HepG2 (cell line): ENCODE data around the gene TOB1. TPM values are rescaled to one million over a fixed set of nuclear protein-coding genes. Genes with fewer than 3 reads are reported as not detected.

Source experiments
- CCDC6 ChIP-seq: sonication (generic); formaldehyde crosslinking; IDR thresholded peaks from 2 replicates; pipeline ENCODE4 v1.8.1; 2022; ENCODE audit warnings: mild to moderate bottlenecking, missing genetic modification reagents, moderate library complexity
- EED ChIP-seq: sonication (generic); formaldehyde crosslinking; IDR thresholded peaks from 2 replicates; pipeline ENCODE4 v1.5.0; 2020; ENCODE audit warnings: mild to moderate bottlenecking, missing genetic modification reagents
- HES4 ChIP-seq: sonication (generic); formaldehyde crosslinking; IDR thresholded peaks from 2 replicates; pipeline ENCODE4 v1.9.0; 2021; ENCODE audit warnings: mild to moderate bottlenecking, missing genetic modification reagents, borderline replicate concordance
- HMGA1 ChIP-seq: sonication (generic); formaldehyde crosslinking; conservative IDR thresholded peaks from 2 replicates; pipeline ENCODE4 v1.4.0; 2020; ENCODE audit warnings: missing genetic modification reagents
- KAT2B ChIP-seq: fragments of 150-350 bp; IDR thresholded peaks from 2 replicates; pipeline ENCODE4 v1.6.1; 2014; ENCODE audit warnings: low read depth, low read length, borderline replicate concordance
- KAT8 ChIP-seq: IDR thresholded peaks from 2 replicates; pipeline ENCODE4 v1.6.1; 2016; ENCODE audit warnings: missing genetic modification reagents, missing compliant biosample characterization
- MLLT10 ChIP-seq: sonication (generic); formaldehyde crosslinking; IDR thresholded peaks from 2 replicates; pipeline ENCODE4 v1.4.0; 2020; ENCODE audit warnings: missing genetic modification reagents
- MYNN ChIP-seq: sonication (generic); formaldehyde crosslinking; IDR thresholded peaks from 2 replicates; pipeline ENCODE4 v1.4.0; 2020; ENCODE audit warnings: mild to moderate bottlenecking, low read depth, missing genetic modification reagents
- PCBP2 ChIP-seq: fragments of 200-400 bp; formaldehyde crosslinking; optimal IDR thresholded peaks from 2 replicates; pipeline ENCODE3; 2018; ENCODE audit warnings: low read length, low read depth; ENCODE audit not compliant: poor library complexity, severe bottlenecking
- POGZ ChIP-seq: sonication (generic); formaldehyde crosslinking; IDR thresholded peaks from 2 replicates; pipeline ENCODE4 v1.4.0; 2020; ENCODE audit warnings: mild to moderate bottlenecking, missing genetic modification reagents
- SALL2 ChIP-seq: sonication (generic); formaldehyde crosslinking; IDR thresholded peaks from 2 replicates; pipeline ENCODE4 v1.8.1; 2023; ENCODE audit warnings: mild to moderate bottlenecking, missing genetic modification reagents, inconsistent platforms
- SCMH1 ChIP-seq: sonication (generic); formaldehyde crosslinking; IDR thresholded peaks from 2 replicates; pipeline ENCODE4 v1.9.0; 2021; ENCODE audit warnings: missing genetic modification reagents, mild to moderate bottlenecking, borderline replicate concordance
- SIX1 ChIP-seq: sonication (generic); formaldehyde crosslinking; IDR thresholded peaks from 2 replicates; pipeline ENCODE4 v1.4.0; 2020; ENCODE audit warnings: missing genetic modification reagents, borderline replicate concordance
- U2AF2 ChIP-seq: fragments of 200-400 bp; formaldehyde crosslinking; IDR thresholded peaks from 2 replicates; pipeline ENCODE4 v1.6.1; 2017; ENCODE audit warnings: low read depth, mild to moderate bottlenecking, low read length
- ZC3H4 ChIP-seq: sonication (generic); formaldehyde crosslinking; IDR thresholded peaks from 2 replicates; pipeline ENCODE4 v1.4.0; 2020; ENCODE audit warnings: missing genetic modification reagents, borderline replicate concordance
- ZFP82 ChIP-seq: sonication (generic); formaldehyde crosslinking; IDR thresholded peaks from 2 replicates; pipeline ENCODE4 v1.5.1; 2020; ENCODE audit warnings: mild to moderate bottlenecking, missing genetic modification reagents, borderline replicate concordance
- ZIK1 ChIP-seq: sonication (generic); formaldehyde crosslinking; IDR thresholded peaks from 2 replicates; pipeline ENCODE4 v1.5.0; 2020; ENCODE audit warnings: mild to moderate bottlenecking, low read depth, missing genetic modification reagents, borderline replicate concordance
- ZNF160 ChIP-seq: sonication (generic); formaldehyde crosslinking; IDR thresholded peaks from 2 replicates; pipeline ENCODE4 v1.8.0; 2022; ENCODE audit warnings: mild to moderate bottlenecking, inconsistent platforms, missing genetic modification reagents
- ZNF644 ChIP-seq: IDR thresholded peaks from 2 replicates; pipeline ENCODE4 v1.6.1; 2016; ENCODE audit warnings: low read depth
- ZNF737 ChIP-seq: sonication (generic); formaldehyde crosslinking; IDR thresholded peaks from 2 replicates; pipeline ENCODE4 v1.5.0; 2020; ENCODE audit warnings: missing genetic modification reagents, mild to moderate bottlenecking, borderline replicate concordance
- ZNF790 ChIP-seq: sonication (generic); formaldehyde crosslinking; IDR thresholded peaks from 2 replicates; pipeline ENCODE4 v1.8.0; 2022; ENCODE audit warnings: missing genetic modification reagents, mild to moderate bottlenecking, borderline replicate concordance
- polyA plus RNA-seq, 8 experiments: library from polyadenylated mRNA; depleted of rRNA in 3 of 8; stranded (reverse) in 7 of 8; unstranded in 1 of 8; fragments of >200 nt; fragmentation: Illumina TruSeq in 4 of 8; extraction: Trizol in 4 of 8; gene quantifications; 2 replicates each; pipeline versions ENCODE4 v1.2.1 to v1.2.3, GENCODE V29; 2011 to 2016; ENCODE audit warnings: low read depth in 4 of 8, missing spikeins in 1 of 8, mixed read lengths in 1 of 8; ENCODE audit not compliant: insufficient read depth in 1 of 8
- total RNA-seq, 5 experiments: library from RNA; depleted of rRNA; stranded (reverse); fragments of >200 nt; fragmentation: Illumina TruSeq; extraction: Trizol; gene quantifications; 2 replicates each; pipeline ENCODE4 v1.2.3, GENCODE V29; 2016; ENCODE audit warnings: low read depth in 1 of 5
- TF ChIP-seq, protein P1 (sequence below): sonication (generic); formaldehyde crosslinking; IDR thresholded peaks from 2 replicates; pipeline ENCODE4 v1.5.1; 2020; ENCODE audit warnings: missing genetic modification reagents, mild to moderate bottlenecking, borderline replicate concordance
- TF ChIP-seq, protein P2 (sequence below): sonication (generic); formaldehyde crosslinking; IDR thresholded peaks from 2 replicates; pipeline ENCODE4 v1.4.0; 2020; ENCODE audit warnings: mild to moderate bottlenecking, low read depth, missing genetic modification reagents
- TF ChIP-seq, protein P3 (sequence below): sonication (generic); formaldehyde crosslinking; IDR thresholded peaks from 2 replicates; pipeline ENCODE4 v1.4.0; 2020; ENCODE audit warnings: missing genetic modification reagents
- TF ChIP-seq, protein P4 (sequence below): sonication (generic); formaldehyde crosslinking; conservative IDR thresholded peaks from 2 replicates; pipeline ENCODE4 v1.8.0; 2022; ENCODE audit warnings: missing genetic modification reagents

The TOB1 gene
- total and polyA plus RNA-seq, 2 of the 13 experiments (the other 11 are each of a cell fraction or from before 2014, with no cell fraction given) = 21.9 to 57.7 TPM

DNA sequence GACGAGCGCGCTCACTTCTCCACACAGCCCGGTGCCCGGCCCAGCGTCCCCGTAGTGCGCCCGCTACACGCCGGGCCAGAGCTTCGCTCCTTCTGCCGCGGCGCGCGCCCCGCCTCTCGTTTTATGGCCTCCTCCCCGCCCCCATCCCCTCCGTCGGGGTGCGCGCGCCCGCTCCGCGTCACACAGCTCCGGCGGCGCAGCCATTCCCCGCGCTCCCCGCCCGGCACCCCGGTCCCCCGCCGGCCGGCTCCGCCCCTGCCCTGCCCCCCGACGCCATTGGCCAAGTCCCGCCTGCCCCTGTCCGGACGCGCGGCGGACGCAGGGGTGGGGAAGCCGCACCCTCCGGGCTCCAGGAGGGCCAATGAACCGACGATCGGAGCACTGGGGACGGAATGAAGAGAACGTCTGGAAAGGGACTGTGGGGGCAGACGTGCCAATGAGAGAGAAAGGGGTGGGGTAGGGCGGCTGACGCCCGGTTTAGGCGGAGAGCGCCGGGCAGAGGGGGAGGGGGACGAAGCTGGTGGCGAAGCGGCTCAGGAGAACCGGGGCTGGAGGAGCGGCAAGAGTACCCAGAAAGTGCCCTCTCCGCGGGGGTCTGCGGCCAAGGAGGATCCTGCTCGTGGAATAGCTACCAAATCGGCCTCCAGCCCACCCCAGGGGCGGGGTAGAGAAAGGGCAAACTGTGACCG is at the start of gene TOB1 (continued):
- peak; percentile 98; the same call in 1 of the 2 replicates for TF ChIP-seq ZNF790
- no peak; the same call in none of the 2 replicates for TF ChIP-seq KAT8 (CRISPR knock-in tag)
- TF ChIP-seq ZC3H4 (CRISPR knock-in tag) = peak; percentile 88; the same call in 1 of the 2 replicates
- TF ChIP-seq MYNN = 0 out of 2 replicates have a peak, but pooled peaks have one; percentile 64
- TF ChIP-seq HES4 (CRISPR knock-in tag) = peak; percentile 93
- TF ChIP-seq, protein P1, sequence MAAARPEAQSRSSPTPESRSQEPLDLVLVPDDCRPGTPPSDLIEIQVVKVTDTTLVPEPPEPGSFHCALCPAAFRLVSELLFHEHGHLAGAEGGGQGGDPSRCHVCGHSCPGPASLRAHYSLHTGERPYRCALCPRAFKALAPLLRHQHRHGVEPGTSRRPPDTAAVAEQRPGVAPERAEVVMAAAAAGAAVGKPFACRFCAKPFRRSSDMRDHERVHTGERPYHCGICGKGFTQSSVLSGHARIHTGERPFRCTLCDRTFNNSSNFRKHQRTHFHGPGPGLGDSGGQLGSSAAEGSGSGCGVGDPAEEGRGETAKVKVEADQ (CRISPR knock-in tag) = peak; percentile 66
- TF ChIP-seq, protein P2, sequence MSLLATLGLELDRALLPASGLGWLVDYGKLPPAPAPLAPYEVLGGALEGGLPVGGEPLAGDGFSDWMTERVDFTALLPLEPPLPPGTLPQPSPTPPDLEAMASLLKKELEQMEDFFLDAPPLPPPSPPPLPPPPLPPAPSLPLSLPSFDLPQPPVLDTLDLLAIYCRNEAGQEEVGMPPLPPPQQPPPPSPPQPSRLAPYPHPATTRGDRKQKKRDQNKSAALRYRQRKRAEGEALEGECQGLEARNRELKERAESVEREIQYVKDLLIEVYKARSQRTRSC (CRISPR knock-in tag) = no peak; the same call in none of the 2 replicates
- TF ChIP-seq U2AF2 = no peak
- no peak for TF ChIP-seq PCBP2
- TF ChIP-seq POGZ (CRISPR knock-in tag) = peak; percentile 62
- no peak for TF ChIP-seq KAT2B
- no peak; the same call in 1 of the 2 replicates for TF ChIP-seq SIX1 (CRISPR knock-in tag)
- TF ChIP-seq EED (CRISPR knock-in tag) = peak; percentile 94; the same call in 1 of the 2 replicates
- TF ChIP-seq ZIK1 = peak; percentile 59; the same call in 1 of the 2 replicates
- TF ChIP-seq, protein P3, sequence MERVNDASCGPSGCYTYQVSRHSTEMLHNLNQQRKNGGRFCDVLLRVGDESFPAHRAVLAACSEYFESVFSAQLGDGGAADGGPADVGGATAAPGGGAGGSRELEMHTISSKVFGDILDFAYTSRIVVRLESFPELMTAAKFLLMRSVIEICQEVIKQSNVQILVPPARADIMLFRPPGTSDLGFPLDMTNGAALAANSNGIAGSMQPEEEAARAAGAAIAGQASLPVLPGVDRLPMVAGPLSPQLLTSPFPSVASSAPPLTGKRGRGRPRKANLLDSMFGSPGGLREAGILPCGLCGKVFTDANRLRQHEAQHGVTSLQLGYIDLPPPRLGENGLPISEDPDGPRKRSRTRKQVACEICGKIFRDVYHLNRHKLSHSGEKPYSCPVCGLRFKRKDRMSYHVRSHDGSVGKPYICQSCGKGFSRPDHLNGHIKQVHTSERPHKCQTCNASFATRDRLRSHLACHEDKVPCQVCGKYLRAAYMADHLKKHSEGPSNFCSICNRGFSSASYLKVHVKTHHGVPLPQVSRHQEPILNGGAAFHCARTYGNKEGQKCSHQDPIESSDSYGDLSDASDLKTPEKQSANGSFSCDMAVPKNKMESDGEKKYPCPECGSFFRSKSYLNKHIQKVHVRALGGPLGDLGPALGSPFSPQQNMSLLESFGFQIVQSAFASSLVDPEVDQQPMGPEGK (CRISPR knock-in tag) = peak; percentile 73
- TF ChIP-seq MLLT10 (CRISPR knock-in tag) = no peak
- TF ChIP-seq HMGA1 = no peak
- 0 out of 2 replicates have a peak, but pooled peaks have one; percentile 77 for TF ChIP-seq ZNF737 (CRISPR knock-in tag)
- TF ChIP-seq, protein P4, sequence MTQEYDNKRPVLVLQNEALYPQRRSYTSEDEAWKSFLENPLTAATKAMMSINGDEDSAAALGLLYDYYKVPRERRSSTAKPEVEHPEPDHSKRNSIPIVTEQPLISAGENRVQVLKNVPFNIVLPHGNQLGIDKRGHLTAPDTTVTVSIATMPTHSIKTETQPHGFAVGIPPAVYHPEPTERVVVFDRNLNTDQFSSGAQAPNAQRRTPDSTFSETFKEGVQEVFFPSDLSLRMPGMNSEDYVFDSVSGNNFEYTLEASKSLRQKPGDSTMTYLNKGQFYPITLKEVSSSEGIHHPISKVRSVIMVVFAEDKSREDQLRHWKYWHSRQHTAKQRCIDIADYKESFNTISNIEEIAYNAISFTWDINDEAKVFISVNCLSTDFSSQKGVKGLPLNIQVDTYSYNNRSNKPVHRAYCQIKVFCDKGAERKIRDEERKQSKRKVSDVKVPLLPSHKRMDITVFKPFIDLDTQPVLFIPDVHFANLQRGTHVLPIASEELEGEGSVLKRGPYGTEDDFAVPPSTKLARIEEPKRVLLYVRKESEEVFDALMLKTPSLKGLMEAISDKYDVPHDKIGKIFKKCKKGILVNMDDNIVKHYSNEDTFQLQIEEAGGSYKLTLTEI = no peak
- peak; percentile 98 for TF ChIP-seq CCDC6 (CRISPR knock-in tag)
- TF ChIP-seq ZNF644 (CRISPR knock-in tag) = peak; percentile 23; the same call in 1 of the 2 replicates
- 0 out of 2 replicates have a peak, but pooled peaks have one; percentile 46 for TF ChIP-seq ZNF160 (CRISPR knock-in tag)
- TF ChIP-seq SALL2 (CRISPR knock-in tag) = peak; percentile 99
- no peak for TF ChIP-seq SCMH1 (CRISPR knock-in tag)
- TF ChIP-seq ZFP82 = peak; percentile 84; the same call in 1 of the 2 replicates
